ENCODE results near the gene C1orf159.

GRCh38 chr1:1032424-1032823 is 83.5 kb downstream of the C1orf159 start:
- no peak for TF ChIP-seq CTCF (IDR thresholded peaks at IDR 0.05)
- TF ChIP-seq POLR2A (IDR thresholded peaks at IDR 0.05), result no peak
